ENCODE results near the gene MPPE1.

The MPPE1 gene

DNA sequence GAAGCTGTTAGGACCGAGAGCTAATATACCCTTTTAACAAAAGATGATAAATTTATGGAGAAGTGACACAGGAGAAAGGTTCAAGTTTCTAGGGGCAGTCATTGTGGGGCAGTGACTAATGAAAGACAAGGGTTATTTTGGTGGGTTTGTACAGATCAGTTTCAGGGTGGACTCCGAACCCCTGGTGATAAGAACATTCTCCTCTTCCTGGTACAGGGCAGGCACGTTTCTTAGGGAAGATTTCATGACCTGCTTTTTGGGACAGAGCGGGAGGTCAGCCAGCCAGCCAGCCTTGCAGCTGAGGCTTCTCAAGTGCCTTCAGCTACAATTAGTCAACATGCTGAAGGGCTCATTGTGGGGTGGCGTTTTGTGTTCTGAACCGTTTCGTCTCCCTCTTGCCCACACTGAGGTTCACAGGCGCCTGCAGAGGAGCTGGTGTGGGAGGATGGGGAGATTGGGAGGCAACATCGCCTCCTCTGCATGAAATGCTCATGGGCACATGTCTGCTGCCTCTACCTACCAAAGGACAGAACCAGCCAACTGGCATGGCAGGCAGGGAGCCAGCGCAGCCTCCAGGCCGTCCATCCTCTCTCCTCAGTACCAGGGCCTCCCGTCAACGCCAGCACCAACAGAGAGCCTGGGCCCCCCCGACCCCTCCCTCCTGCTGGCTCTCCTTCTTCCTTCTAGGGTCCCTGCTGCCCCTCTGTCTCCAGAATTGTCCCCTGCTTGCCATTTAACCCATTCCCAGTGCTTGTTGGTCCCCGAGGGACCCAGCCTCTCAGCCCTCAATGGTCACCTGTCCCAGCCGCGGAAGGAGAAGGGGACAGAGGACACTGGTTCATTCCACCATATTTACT is 47.3 kb downstream of the MPPE1 start:
- H2BK5ac ChIP-seq (ENCODE audit: low read length), result no peak overlapping the region
- H3K36me3 ChIP-seq (replicated peaks in 1 of 2; ENCODE audit: control insufficient read depth in 2 of 2, insufficient read depth in 2 of 2, low read length in 2 of 2), result no peaks in the 10 kb centered on the region
- no CpG with 5 or more reads among the region's 17 CpGs for WGBS, 2 donors (ENCODE audit: extremely low coverage in 2 of 2, insufficient read length in 2 of 2, insufficient replicate concordance in 1 of 2)
- DNase-seq (ENCODE audit: low spot score), result no peak
- no peak overlapping the region for H2AK5ac ChIP-seq (ENCODE audit: low read depth, low read length)
- H3K27ac ChIP-seq (replicated peaks; ENCODE audit: low read length), result no peak overlapping the region
- H3K4me3 ChIP-seq (ENCODE audit: low read length in 2 of 2), result no peak overlapping the region
- H3K79me1 ChIP-seq (ENCODE audit: low read depth, low read length), result no peaks in the 10 kb centered on the region
- H2AFZ ChIP-seq (ENCODE audit: low read length), result no peak overlapping the region
- no peak overlapping the region for H2BK120ac ChIP-seq (ENCODE audit: low read depth, low read length)
- peak overlapping the region; percentile 63 for H3K14ac ChIP-seq (ENCODE audit: low read length)
- no peak overlapping the region for H2BK12ac ChIP-seq (ENCODE audit: low read length)
- peaks cover 5 to 9% of the 10 kb centered on the region in 2 donors for H3K4me1 ChIP-seq (ENCODE audit: control insufficient read depth in 2 of 2, insufficient read depth in 1 of 2, low read depth in 1 of 2, low read length in 2 of 2)
- no peak overlapping the region for H3K4ac ChIP-seq (ENCODE audit: low read length)
- H4K91ac ChIP-seq (ENCODE audit: low read depth, low read length, poor library complexity), result peak overlapping the region; percentile 38
- peak overlapping the region; percentile 23 for H3K18ac ChIP-seq (ENCODE audit: low read length)
- peak overlapping the region; percentile 77 for H2BK15ac ChIP-seq (ENCODE audit: low read length)
- no peaks in the 10 kb centered on the region for H3K27me3 ChIP-seq (ENCODE audit: control insufficient read depth in 3 of 3, insufficient read depth in 3 of 3, low read depth in 1 of 3, low read length in 3 of 3)
- no peak overlapping the region for H4K8ac ChIP-seq (ENCODE audit: low read depth, low read length)
- H3K4me2 ChIP-seq (ENCODE audit: insufficient read depth, low read length, poor library complexity, severe bottlenecking), result no peak overlapping the region
- H3K9me3 ChIP-seq (replicated peaks in 1 of 2; ENCODE audit: control insufficient read depth in 2 of 2, insufficient read depth in 1 of 2, low read depth in 1 of 2, low read length in 2 of 2), result no peaks in the 10 kb centered on the region
- peak overlapping the region; percentile 57 for H3K23ac ChIP-seq (ENCODE audit: low read depth, low read length, poor library complexity)
- H3K9ac ChIP-seq (ENCODE audit: low read depth, low read length, poor library complexity), result no peak overlapping the region

GRCh38 chr18:11859903-11860407 is 48.2 kb downstream of the MPPE1 start:
- no peak overlapping the region for H3K9ac ChIP-seq (ENCODE audit: low read depth, low read length, poor library complexity)
- H3K14ac ChIP-seq (ENCODE audit: low read length), result no peak overlapping the region
- no peak overlapping the region for H2BK12ac ChIP-seq (ENCODE audit: low read length)
- no CpG with 5 or more reads among the region's 4 CpGs for WGBS, 2 donors (ENCODE audit: extremely low coverage in 2 of 2, insufficient read length in 2 of 2, insufficient replicate concordance in 1 of 2)
- no peaks in the 10 kb centered on the region for H3K79me1 ChIP-seq (ENCODE audit: low read depth, low read length)
- no peak overlapping the region for H2BK120ac ChIP-seq (ENCODE audit: low read depth, low read length)
- no peak overlapping the region for H3K18ac ChIP-seq (ENCODE audit: low read length)
- H3K4me2 ChIP-seq (ENCODE audit: insufficient read depth, low read length, poor library complexity, severe bottlenecking), result no peak overlapping the region
- no peak overlapping the region for H4K8ac ChIP-seq (ENCODE audit: low read depth, low read length)
- no peak overlapping the region for H3K23ac ChIP-seq (ENCODE audit: low read depth, low read length, poor library complexity)
- H3K4ac ChIP-seq (ENCODE audit: low read length), result no peak overlapping the region
- H3K4me1 ChIP-seq (ENCODE audit: control insufficient read depth in 2 of 2, insufficient read depth in 1 of 2, low read depth in 1 of 2, low read length in 2 of 2), result peaks cover 5 to 9% of the 10 kb centered on the region in 2 donors
- H2BK5ac ChIP-seq (ENCODE audit: low read length), result no peak overlapping the region
- H2AK5ac ChIP-seq (ENCODE audit: low read depth, low read length), result no peak overlapping the region
- no peak for DNase-seq (ENCODE audit: low spot score)
- no peak overlapping the region for H4K91ac ChIP-seq (ENCODE audit: low read depth, low read length, poor library complexity)
- H2BK15ac ChIP-seq (ENCODE audit: low read length), result no peak overlapping the region
- no peaks in the 10 kb centered on the region for H3K9me3 ChIP-seq (replicated peaks in 1 of 2; ENCODE audit: control insufficient read depth in 2 of 2, insufficient read depth in 1 of 2, low read depth in 1 of 2, low read length in 2 of 2)
- no peak overlapping the region for H3K4me3 ChIP-seq (ENCODE audit: low read length in 2 of 2)
- peaks cover 0 to 5% of the 10 kb centered on the region in 2 donors for H3K36me3 ChIP-seq (replicated peaks in 1 of 2; ENCODE audit: control insufficient read depth in 2 of 2, insufficient read depth in 2 of 2, low read length in 2 of 2)
- H2AFZ ChIP-seq (ENCODE audit: low read length), result no peak overlapping the region
- no peak overlapping the region for H3K27ac ChIP-seq (replicated peaks; ENCODE audit: low read length)
- no peaks in the 10 kb centered on the region for H3K27me3 ChIP-seq (ENCODE audit: control insufficient read depth in 3 of 3, insufficient read depth in 3 of 3, low read depth in 1 of 3, low read length in 3 of 3)

GRCh38 chr18:11859282-11859830 is 48.8 kb downstream of the MPPE1 start:
- Histone ChIP-seq H2BK12ac (ENCODE audit: low read length) (no peak overlapping the region), H2BK120ac (ENCODE audit: low read depth, low read length) (no peak overlapping the region), H3K27ac (replicated peaks; ENCODE audit: low read length) (no peak overlapping the region), H2AFZ (ENCODE audit: low read length) (no peak overlapping the region), H3K14ac (ENCODE audit: low read length) (no peak overlapping the region), H3K4me3 (ENCODE audit: low read length in 2 of 2) (no peak overlapping the region), H3K9ac (ENCODE audit: low read depth, low read length, poor library complexity) (no peak overlapping the region), H3K4ac (ENCODE audit: low read length) (no peak overlapping the region), H3K79me1 (ENCODE audit: low read depth, low read length) (no peaks in the 10 kb centered on the region), H2AK5ac (ENCODE audit: low read depth, low read length) (peak overlapping the region; percentile 33), H3K4me1 (ENCODE audit: control insufficient read depth in 2 of 2, insufficient read depth in 1 of 2, low read depth in 1 of 2, low read length in 2 of 2) (peaks cover 5 to 9% of the 10 kb centered on the region in 2 donors), H3K9me3 (replicated peaks in 1 of 2; ENCODE audit: control insufficient read depth in 2 of 2, insufficient read depth in 1 of 2, low read depth in 1 of 2, low read length in 2 of 2) (no peaks in the 10 kb centered on the region), H3K27me3 (ENCODE audit: control insufficient read depth in 3 of 3, insufficient read depth in 3 of 3, low read depth in 1 of 3, low read length in 3 of 3) (no peaks in the 10 kb centered on the region), H3K23ac (ENCODE audit: low read depth, low read length, poor library complexity) (peak overlapping the region; percentile 2), H3K18ac (ENCODE audit: low read length) (peak overlapping the region; percentile 5), H3K36me3 (replicated peaks in 1 of 2; ENCODE audit: control insufficient read depth in 2 of 2, insufficient read depth in 2 of 2, low read length in 2 of 2) (peaks cover 0 to 9% of the 10 kb centered on the region in 2 donors), H2BK15ac (ENCODE audit: low read length) (no peak overlapping the region), H2BK5ac (ENCODE audit: low read length) (no peak overlapping the region), H4K91ac (ENCODE audit: low read depth, low read length, poor library complexity) (no peak overlapping the region), H3K4me2 (ENCODE audit: insufficient read depth, low read length, poor library complexity, severe bottlenecking) (no peak overlapping the region), H4K8ac (ENCODE audit: low read depth, low read length) (no peak overlapping the region)
- no peak for DNase-seq (ENCODE audit: low spot score)
- no CpG with 5 or more reads among the region's 7 CpGs for WGBS, 2 donors (ENCODE audit: extremely low coverage in 2 of 2, insufficient read length in 2 of 2, insufficient replicate concordance in 1 of 2)

Data from neuronal stem cell (in vitro differentiated cells).